Endodermal cell (in vitro differentiated cells): ENCODE results near the gene PTPRN2. TPM values are rescaled to one million over a fixed set of nuclear protein-coding genes. Genes with fewer than 3 reads are reported as not detected.

Experiments used
- DNase-seq: peaks from one replicate; pipeline ENCODE4 v3.0.0-alpha.2; 2017
- H3K27ac ChIP-seq: 2 replicates; pipeline ENCODE4 v1.5.1; 2013; ENCODE audit warnings: mild to moderate bottlenecking, low read depth, low read length, moderate library complexity
- H3K27me3 ChIP-seq: 2 replicates; pipeline ENCODE4 v1.6.1; 2013; ENCODE audit warnings: mild to moderate bottlenecking, low read length, moderate library complexity; ENCODE audit not compliant: insufficient read depth, control insufficient read depth, poor library complexity, severe bottlenecking
- H3K36me3 ChIP-seq: 2 replicates; pipeline ENCODE4 v1.7.0; 2013; ENCODE audit warnings: mild to moderate bottlenecking, low read length, moderate library complexity; ENCODE audit not compliant: control insufficient read depth, insufficient read depth
- H3K4me1 ChIP-seq: one replicate; pipeline ENCODE4 v1.7.0; 2013; ENCODE audit warnings: low read length; ENCODE audit not compliant: control insufficient read depth, insufficient read depth
- H3K4me3 ChIP-seq: 2 replicates; pipeline ENCODE4 v1.5.1; 2013; ENCODE audit warnings: mild to moderate bottlenecking, low read length, moderate library complexity
- H3K9ac ChIP-seq: 2 replicates; pipeline ENCODE4 v1.6.1; 2013; ENCODE audit warnings: mild to moderate bottlenecking, low read length, moderate library complexity; ENCODE audit not compliant: poor library complexity, severe bottlenecking; ENCODE audit errors: extremely low read depth
- H3K9me3 ChIP-seq: 2 replicates; pipeline ENCODE4 v1.6.1; 2013; ENCODE audit warnings: mild to moderate bottlenecking, low read length, moderate library complexity; ENCODE audit not compliant: control insufficient read depth
- H3K27ac Mint-ChIP-seq: 2 replicates; pipeline ENCODE4 v1.8.0; 2020; ENCODE audit warnings: mixed read lengths
- H3K27me3 Mint-ChIP-seq: 2 replicates; pipeline ENCODE4 v1.8.0; 2021; ENCODE audit warnings: mild to moderate bottlenecking, mixed read lengths; ENCODE audit not compliant: insufficient read depth
- H3K36me3 Mint-ChIP-seq: 2 replicates; pipeline ENCODE4 v1.8.0; 2020; ENCODE audit warnings: low read depth, mixed read lengths
- H3K4me1 Mint-ChIP-seq: 2 replicates; pipeline ENCODE4 v1.8.0; 2020; ENCODE audit warnings: mixed read lengths
- H3K4me3 Mint-ChIP-seq: 2 replicates; pipeline ENCODE4 v1.8.0; 2020; ENCODE audit warnings: mild to moderate bottlenecking, moderate library complexity, mixed read lengths
- H3K9me3 Mint-ChIP-seq: 2 replicates; pipeline ENCODE4 v1.8.0; 2020; ENCODE audit warnings: mild to moderate bottlenecking, mixed read lengths
- WGBS, 2 experiments: methylation state at CpG; one replicate each; pipeline versions ENCODE4 v1.1.5 to v1.1.7; 2013; ENCODE audit warnings: missing lambda C conversion rate in 2 of 2, mixed read lengths in 1 of 2; ENCODE audit not compliant: insufficient coverage in 1 of 2, insufficient read length in 1 of 2; 5-methylcytosine and 5-hydroxymethylcytosine counted together
- total RNA-seq, 2 donors: library from RNA; stranded (reverse); fragmentation: NEBNext Ultra II Directional in 1 of 2; extraction: Animal tissue kit (Norgen Biotek cat#: 25700) in 1 of 2; gene quantifications; 2 replicates in 1 of 2; 3 replicates in 1 of 2; pipeline ENCODE4 v1.2.1, GENCODE V29; 2021
- TF ChIP-seq, protein P1 (sequence below): fragments of 200-600 bp; sonication (generic); conservative IDR thresholded peaks from 2 replicates; pipeline ENCODE4 v1.5.0; 2021; ENCODE audit warnings: antibody characterized with exemption, mild to moderate bottlenecking

PTPRN2 gene
- total RNA-seq, 2 donors from 2014 or later = 0.69 to 1.2 TPM

DNA sequence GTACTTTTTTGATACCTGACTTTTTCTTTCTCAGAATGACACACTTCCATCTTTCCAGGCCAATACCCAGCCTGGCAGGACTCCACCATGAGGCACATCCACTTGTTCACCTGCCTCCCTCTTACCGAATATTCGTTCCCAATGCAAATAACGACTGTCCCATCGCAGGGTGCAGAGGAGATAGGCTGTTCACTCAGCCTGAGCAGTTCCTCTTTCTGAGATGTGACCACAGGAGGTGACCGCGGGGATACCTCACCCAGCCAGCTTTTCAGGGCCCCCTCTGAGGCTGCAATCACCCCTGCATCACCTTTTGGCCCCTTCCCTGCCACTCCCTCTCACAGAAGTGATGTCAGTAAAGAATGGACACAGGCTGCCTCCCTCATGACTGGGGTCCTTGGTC lies 28.3 kb downstream of the PTPRN2 start:
- Mint-ChIP-seq H3K27ac (no peak overlapping the region), H3K4me3 (no peak overlapping the region), H3K36me3 (no peaks in the 10 kb centered on the region), H3K27me3 (peaks cover 3% of the 10 kb centered on the region), H3K4me1 (no peaks in the 10 kb centered on the region), H3K9me3 (no peaks in the 10 kb centered on the region)
- H3K4me1 ChIP-seq = no peaks in the 10 kb centered on the region
- no peak overlapping the region for H3K27ac ChIP-seq
- no peaks in the 10 kb centered on the region for H3K27me3 ChIP-seq
- H3K36me3 ChIP-seq = no peaks in the 10 kb centered on the region
- TF ChIP-seq, protein P1, sequence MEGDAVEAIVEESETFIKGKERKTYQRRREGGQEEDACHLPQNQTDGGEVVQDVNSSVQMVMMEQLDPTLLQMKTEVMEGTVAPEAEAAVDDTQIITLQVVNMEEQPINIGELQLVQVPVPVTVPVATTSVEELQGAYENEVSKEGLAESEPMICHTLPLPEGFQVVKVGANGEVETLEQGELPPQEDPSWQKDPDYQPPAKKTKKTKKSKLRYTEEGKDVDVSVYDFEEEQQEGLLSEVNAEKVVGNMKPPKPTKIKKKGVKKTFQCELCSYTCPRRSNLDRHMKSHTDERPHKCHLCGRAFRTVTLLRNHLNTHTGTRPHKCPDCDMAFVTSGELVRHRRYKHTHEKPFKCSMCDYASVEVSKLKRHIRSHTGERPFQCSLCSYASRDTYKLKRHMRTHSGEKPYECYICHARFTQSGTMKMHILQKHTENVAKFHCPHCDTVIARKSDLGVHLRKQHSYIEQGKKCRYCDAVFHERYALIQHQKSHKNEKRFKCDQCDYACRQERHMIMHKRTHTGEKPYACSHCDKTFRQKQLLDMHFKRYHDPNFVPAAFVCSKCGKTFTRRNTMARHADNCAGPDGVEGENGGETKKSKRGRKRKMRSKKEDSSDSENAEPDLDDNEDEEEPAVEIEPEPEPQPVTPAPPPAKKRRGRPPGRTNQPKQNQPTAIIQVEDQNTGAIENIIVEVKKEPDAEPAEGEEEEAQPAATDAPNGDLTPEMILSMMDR = no peak
- WGBS, 2 experiments = 73 to 79% methylated on average over 4 to 6 of the region's 6 CpGs
- H3K9ac ChIP-seq = no peak overlapping the region
- H3K9me3 ChIP-seq = peaks cover 65% of the 10 kb centered on the region
- DNase-seq = peak; percentile 15
- no peak overlapping the region for H3K4me3 ChIP-seq

DNA sequence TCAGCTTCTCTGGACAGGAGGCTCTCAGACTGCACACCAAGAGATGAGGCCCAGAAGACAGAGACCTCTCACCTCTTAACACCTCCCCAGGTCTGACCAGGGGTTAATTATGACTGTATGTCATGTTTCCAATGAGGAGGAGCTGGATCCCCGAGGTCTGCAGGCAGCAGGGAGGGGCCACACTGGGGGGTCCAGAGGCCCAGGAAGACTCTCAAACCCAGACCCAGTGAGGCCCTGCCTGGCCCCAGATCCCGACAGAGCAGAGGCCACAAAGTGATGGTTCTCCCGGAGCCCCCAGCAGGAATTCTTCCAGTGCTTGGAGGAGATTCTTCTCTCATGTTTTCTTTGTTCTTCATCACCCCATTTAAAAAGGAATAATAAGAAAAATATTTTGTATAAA lies 28.8 kb downstream of the PTPRN2 start:
- Histone ChIP-seq H3K9me3 (peaks cover 65% of the 10 kb centered on the region), H3K4me1 (no peaks in the 10 kb centered on the region), H3K27ac (no peak overlapping the region), H3K9ac (no peak overlapping the region), H3K4me3 (no peak overlapping the region), H3K27me3 (no peaks in the 10 kb centered on the region), H3K36me3 (no peaks in the 10 kb centered on the region)
- H3K9me3 Mint-ChIP-seq = no peaks in the 10 kb centered on the region
- H3K4me3 Mint-ChIP-seq = no peak overlapping the region
- H3K27ac Mint-ChIP-seq = no peak overlapping the region
- no peaks in the 10 kb centered on the region for H3K36me3 Mint-ChIP-seq
- no peaks in the 10 kb centered on the region for H3K4me1 Mint-ChIP-seq
- 61% methylated on average over 3 of the region's 3 CpGs; no CpG with 5 or more reads in 1 of the 2 experiments for WGBS, 2 experiments
- TF ChIP-seq, protein P1 = no peak
- peaks cover 3% of the 10 kb centered on the region for H3K27me3 Mint-ChIP-seq
- no peak for DNase-seq

DNA sequence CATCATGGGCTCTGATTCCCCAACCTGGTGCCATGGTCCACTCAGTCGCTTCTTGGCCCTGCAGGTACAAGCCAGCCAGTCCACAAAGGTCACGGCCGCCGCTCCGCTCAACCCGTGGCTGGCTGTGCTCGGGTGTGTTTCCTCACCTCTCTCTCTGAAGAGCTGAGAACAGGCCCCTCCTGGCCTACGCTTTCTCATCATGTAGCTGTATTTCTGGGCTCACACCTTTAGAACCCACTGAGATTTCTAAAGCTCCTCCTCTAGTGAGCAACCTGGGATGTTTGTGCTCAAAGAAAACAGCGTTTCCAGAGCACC lies 30.2 kb downstream of the PTPRN2 start:
- TF ChIP-seq, protein P1 = no peak
- no peak for DNase-seq
- 84 to 90% methylated on average over 6 to 9 of the region's 9 CpGs for WGBS, 2 experiments
- Mint-ChIP-seq H3K27ac (no peak overlapping the region), H3K27me3 (peaks cover 9% of the 10 kb centered on the region), H3K4me3 (no peak overlapping the region), H3K9me3 (no peaks in the 10 kb centered on the region), H3K36me3 (no peaks in the 10 kb centered on the region), H3K4me1 (no peaks in the 10 kb centered on the region)
- Histone ChIP-seq H3K4me3 (no peak overlapping the region), H3K27ac (no peak overlapping the region), H3K36me3 (no peaks in the 10 kb centered on the region), H3K4me1 (no peaks in the 10 kb centered on the region), H3K27me3 (no peaks in the 10 kb centered on the region), H3K9ac (no peak overlapping the region), H3K9me3 (peaks cover 65% of the 10 kb centered on the region)
